SK-N-MC (cell line): ENCODE data around the gene USP44.

Experiments
- DNase-seq: peaks from one replicate; pipeline ENCODE4 v3.0.0-alpha.2; 2011; ENCODE audit warnings: low read depth, low spot score
- H3K27ac ChIP-seq: fragments of 200-600 bp; sonication (generic); 2 replicates; pipeline ENCODE4 v1.5.1; 2016; ENCODE audit warnings: mixed run types
- H3K36me3 ChIP-seq: fragments of 200-600 bp; sonication (generic); 2 replicates; pipeline ENCODE4 v1.6.1; 2017; ENCODE audit warnings: antibody characterized with exemption, low read length, mixed read lengths; ENCODE audit not compliant: insufficient read depth
- H3K4me3 ChIP-seq: fragments of 200-600 bp; sonication (generic); 2 replicates; pipeline ENCODE4 v1.5.1; 2016
- H3K9ac ChIP-seq: fragments of 200-600 bp; sonication (generic); 2 replicates; pipeline ENCODE4 v1.8.0; 2017; ENCODE audit warnings: mixed run types, mixed read lengths; ENCODE audit not compliant: insufficient read length
- H3K9me3 ChIP-seq: fragments of 200-600 bp; sonication (generic); 2 replicates; pipeline ENCODE4 v1.6.1; 2017; ENCODE audit warnings: low read depth, mild to moderate bottlenecking, antibody characterized with exemption, low read length, moderate library complexity, mixed read lengths
- EZH2 ChIP-seq: fragments of 200-600 bp; sonication (generic); IDR thresholded peaks from one replicate; pipeline ENCODE4 v1.6.1; 2017; ENCODE audit warnings: antibody characterized with exemption
- FOXP2 ChIP-seq: optimal IDR thresholded peaks from 2 replicates; pipeline ENCODE3; 2011; ENCODE audit warnings: mild to moderate bottlenecking, moderate library complexity; ENCODE audit not compliant: insufficient read depth; ENCODE audit errors: extremely low read length, control extremely low read depth
- POLR2AphosphoS5 ChIP-seq: IDR thresholded peaks from 2 replicates; pipeline ENCODE4 v1.6.1; 2012; ENCODE audit warnings: mild to moderate bottlenecking, low read depth, low read length, borderline replicate concordance

The USP44 gene

DNA sequence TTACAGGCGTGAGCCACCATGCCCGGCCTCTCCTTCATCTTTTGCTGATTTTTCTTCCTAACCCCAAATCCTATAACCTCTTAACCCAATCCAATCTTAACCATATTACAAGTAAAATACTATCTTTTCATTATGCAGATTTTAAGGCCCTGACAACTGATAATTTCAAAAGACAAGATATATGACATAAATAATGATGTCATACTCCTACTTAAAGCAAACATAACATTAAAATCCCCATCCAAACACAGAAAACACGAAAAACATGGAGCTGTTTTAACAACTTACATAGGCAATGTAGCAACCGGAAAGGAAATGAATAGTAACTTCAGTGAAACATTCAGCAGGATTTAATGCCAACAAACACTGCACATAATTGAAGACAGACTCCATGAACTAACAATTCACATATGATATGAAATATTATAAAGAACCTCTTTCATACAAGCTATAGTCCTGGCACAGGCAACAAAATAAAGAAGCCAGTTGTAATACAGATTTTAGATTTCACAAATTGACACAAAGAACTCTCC, 21.5 kb downstream of the USP44 start:
- peak; percentile 55 for DNase-seq
- peak overlapping the region; percentile 51 for H3K4me3 ChIP-seq

DNA sequence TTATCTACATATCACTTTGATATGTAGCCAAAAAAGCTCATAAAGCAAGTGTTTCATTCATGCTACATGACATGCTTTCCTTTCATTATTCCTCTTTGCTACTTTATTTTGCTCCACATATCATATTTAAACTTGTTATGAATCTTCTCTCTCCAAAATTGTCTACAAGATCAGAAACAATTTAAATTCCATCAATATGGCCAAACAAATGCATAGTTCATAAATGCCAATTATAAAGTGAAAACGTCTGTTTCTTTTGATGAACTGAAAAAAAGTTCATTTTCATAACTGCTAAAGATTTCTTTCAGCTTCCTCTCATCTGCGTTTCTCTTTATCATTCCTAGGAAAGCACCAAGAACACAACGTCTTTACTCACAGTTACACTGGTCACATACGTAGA, 22.8 kb downstream of the USP44 start:
- H3K36me3 ChIP-seq, result no peaks in the 10 kb centered on the region
- no peak overlapping the region for H3K27ac ChIP-seq
- DNase-seq, result no peak
- H3K9me3 ChIP-seq, result no peaks in the 10 kb centered on the region
- TF ChIP-seq EZH2 (no peak), POLR2AphosphoS5 (no peak), FOXP2 (no peak)
- H3K4me3 ChIP-seq, result no peak overlapping the region
- no peak overlapping the region for H3K9ac ChIP-seq

More for the DNA sequence above, 21.5 kb downstream of the USP44 start:
- peak overlapping the region; percentile 91 for H3K27ac ChIP-seq
- no peaks in the 10 kb centered on the region for H3K9me3 ChIP-seq
- TF ChIP-seq FOXP2 (no peak), EZH2 (no peak), POLR2AphosphoS5 (no peak; the same call in 1 of the 2 replicates)
- peak overlapping the region; percentile 57 for H3K9ac ChIP-seq
- H3K36me3 ChIP-seq, result no peaks in the 10 kb centered on the region

- no peak overlapping the region for H3K9ac ChIP-seq
- H3K36me3 ChIP-seq, result no peaks in the 10 kb centered on the region
- H3K9me3 ChIP-seq, result no peaks in the 10 kb centered on the region
- no peak for DNase-seq
- H3K27ac ChIP-seq, result no peak overlapping the region
- TF ChIP-seq FOXP2 (no peak), POLR2AphosphoS5 (no peak), EZH2 (no peak)
- no peak overlapping the region for H3K4me3 ChIP-seq
Observed at GRCh38 chr12:95522692-95523091, 28.6 kb downstream of the USP44 start.

- H3K9ac ChIP-seq, result no peak overlapping the region
- TF ChIP-seq EZH2 (no peak), FOXP2 (no peak), POLR2AphosphoS5 (no peak)
- H3K36me3 ChIP-seq, result no peaks in the 10 kb centered on the region
Observed at GRCh38 chr12:95520816-95521215, 30.5 kb downstream of the USP44 start.

DNA sequence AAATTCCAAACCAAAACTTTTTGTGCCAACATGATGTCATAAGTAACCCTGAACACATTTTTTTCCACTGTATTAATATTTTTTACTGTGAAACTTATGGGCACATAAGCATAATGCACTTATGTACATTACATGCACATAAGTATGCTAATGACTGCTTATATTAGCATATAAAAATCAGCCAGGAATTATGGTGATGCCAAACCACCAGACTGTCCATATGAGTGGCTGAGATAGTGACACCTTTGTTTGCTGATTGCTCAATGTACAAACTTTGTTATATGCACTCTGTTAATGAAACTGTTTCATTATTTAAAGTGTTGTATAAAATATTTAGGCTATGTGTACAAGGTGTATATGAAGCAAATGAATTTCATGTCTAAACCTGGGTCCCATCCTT, 32.3 kb downstream of the USP44 start:
- TF ChIP-seq EZH2, result no peak
- TF ChIP-seq POLR2AphosphoS5, result no peak
- no peak for TF ChIP-seq FOXP2
- no peak for DNase-seq
- Histone ChIP-seq H3K27ac (no peak overlapping the region), H3K36me3 (peaks cover 18% of the 10 kb centered on the region), H3K4me3 (no peak overlapping the region), H3K9ac (no peak overlapping the region), H3K9me3 (no peaks in the 10 kb centered on the region)

More at GRCh38 chr12:95520816-95521215, 30.5 kb downstream of the USP44 start:
- no peaks in the 10 kb centered on the region for H3K9me3 ChIP-seq
- no peak for DNase-seq
- H3K4me3 ChIP-seq, result no peak overlapping the region
- H3K27ac ChIP-seq, result no peak overlapping the region

DNA sequence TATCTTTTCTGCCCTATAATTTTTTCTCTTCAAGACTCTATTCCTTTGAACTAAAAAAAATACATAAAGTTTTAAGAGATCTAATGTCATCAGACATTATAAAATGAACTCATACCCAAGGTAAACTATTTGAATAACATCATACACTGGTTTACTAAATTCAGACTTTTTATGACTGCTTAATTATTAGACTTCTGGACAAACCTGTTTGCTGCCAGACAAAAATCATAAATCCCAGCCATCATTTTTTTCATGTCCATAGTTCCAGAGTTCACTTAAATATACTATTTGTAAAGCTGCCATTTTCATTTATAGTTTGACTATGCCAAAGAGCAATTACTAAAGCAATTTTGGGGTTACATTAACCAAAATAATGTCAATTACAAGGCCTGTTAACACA, 34.0 kb downstream of the USP44 start:
- Histone ChIP-seq H3K4me3 (no peak overlapping the region), H3K9ac (no peak overlapping the region), H3K27ac (no peak overlapping the region), H3K9me3 (no peaks in the 10 kb centered on the region), H3K36me3 (peaks cover 35% of the 10 kb centered on the region)
- DNase-seq, result no peak
- TF ChIP-seq FOXP2 (no peak), EZH2 (no peak), POLR2AphosphoS5 (no peak)

- TF ChIP-seq EZH2, result no peak
- TF ChIP-seq FOXP2, result no peak
- no peak for TF ChIP-seq POLR2AphosphoS5
- Histone ChIP-seq H3K4me3 (no peak overlapping the region), H3K36me3 (peaks cover 40% of the 10 kb centered on the region), H3K27ac (no peak overlapping the region), H3K9ac (no peak overlapping the region), H3K9me3 (no peaks in the 10 kb centered on the region)
- no peak for DNase-seq
Observed at GRCh38 chr12:95516757-95517156, 34.5 kb downstream of the USP44 start.

- Histone ChIP-seq H3K9me3 (no peaks in the 10 kb centered on the region), H3K27ac (no peak overlapping the region), H3K4me3 (no peak overlapping the region), H3K9ac (no peak overlapping the region), H3K36me3 (peaks cover 55% of the 10 kb centered on the region)
- DNase-seq, result no peak
- TF ChIP-seq POLR2AphosphoS5 (no peak), FOXP2 (no peak), EZH2 (no peak)
Observed at GRCh38 chr12:95515197-95515596, 36.1 kb downstream of the USP44 start.

GRCh38 chr12:95513599-95513998, 37.7 kb downstream of the USP44 start:
- TF ChIP-seq POLR2AphosphoS5 (no peak), FOXP2 (no peak), EZH2 (no peak)
- no peak for DNase-seq
- no peak overlapping the region for H3K27ac ChIP-seq
- H3K9ac ChIP-seq, result no peak overlapping the region
- H3K4me3 ChIP-seq, result no peak overlapping the region
- H3K9me3 ChIP-seq, result no peaks in the 10 kb centered on the region
- H3K36me3 ChIP-seq, result peaks cover 70% of the 10 kb centered on the region
